ENCODE results near the gene ARID5B.

Gene ARID5B

DNA sequence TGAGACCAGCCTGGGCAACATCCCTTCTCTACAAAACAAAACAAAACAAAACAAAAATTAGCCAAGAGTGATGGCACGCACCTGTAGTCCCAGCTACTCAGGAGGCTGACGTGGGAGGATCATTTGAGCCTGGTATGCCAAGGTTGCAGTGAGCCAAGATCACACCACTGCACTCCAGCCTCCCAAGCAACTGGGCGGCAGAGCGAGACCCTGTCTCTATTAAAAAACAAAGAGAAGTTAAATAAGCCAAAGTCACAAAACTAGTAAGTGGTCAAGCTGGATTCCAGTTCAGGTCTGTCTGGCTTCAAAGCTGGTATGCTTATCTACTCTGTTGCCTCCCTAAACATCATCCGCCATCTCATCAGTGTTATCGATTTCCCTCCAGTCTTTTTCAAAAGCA is 110.8 kb downstream of the ARID5B start:
- TF ChIP-seq CTCF (IDR thresholded peaks at IDR 0.05; ENCODE audit: insufficient read depth, missing control alignments), result no peak
- no peak for DNase-seq (ENCODE audit: insufficient read length, low spot score)
- FAIRE-seq, result no peak

- no peak for FAIRE-seq
- no peak for TF ChIP-seq CTCF (IDR thresholded peaks at IDR 0.05; ENCODE audit: insufficient read depth, missing control alignments)
- no peak for DNase-seq (ENCODE audit: insufficient read length, low spot score)
Observed at GRCh38 chr10:62014510-62014909, 113.0 kb downstream of the ARID5B start.

DNA sequence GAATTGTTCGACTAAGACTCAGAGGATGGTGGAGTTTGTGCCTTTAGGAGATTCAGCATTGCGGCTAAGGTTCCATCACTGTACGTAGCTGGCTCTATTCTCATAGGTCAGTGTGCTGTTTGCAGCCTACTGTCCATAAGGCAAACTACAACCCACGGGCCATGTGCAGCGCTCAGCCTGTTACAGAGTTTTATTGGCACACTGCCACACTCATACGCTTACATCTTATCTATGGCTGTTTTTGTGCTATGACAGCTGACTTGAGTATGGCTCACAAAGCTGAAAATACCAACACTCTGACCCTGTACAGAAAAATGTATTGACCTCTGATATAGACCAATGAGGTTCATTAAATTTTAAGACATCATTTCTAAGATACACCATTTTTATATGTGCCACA is 114.5 kb downstream of the ARID5B start:
- TF ChIP-seq CTCF (IDR thresholded peaks at IDR 0.05; ENCODE audit: insufficient read depth, missing control alignments), result no peak
- DNase-seq (ENCODE audit: insufficient read length, low spot score) (no peak), FAIRE-seq (no peak)

DNA sequence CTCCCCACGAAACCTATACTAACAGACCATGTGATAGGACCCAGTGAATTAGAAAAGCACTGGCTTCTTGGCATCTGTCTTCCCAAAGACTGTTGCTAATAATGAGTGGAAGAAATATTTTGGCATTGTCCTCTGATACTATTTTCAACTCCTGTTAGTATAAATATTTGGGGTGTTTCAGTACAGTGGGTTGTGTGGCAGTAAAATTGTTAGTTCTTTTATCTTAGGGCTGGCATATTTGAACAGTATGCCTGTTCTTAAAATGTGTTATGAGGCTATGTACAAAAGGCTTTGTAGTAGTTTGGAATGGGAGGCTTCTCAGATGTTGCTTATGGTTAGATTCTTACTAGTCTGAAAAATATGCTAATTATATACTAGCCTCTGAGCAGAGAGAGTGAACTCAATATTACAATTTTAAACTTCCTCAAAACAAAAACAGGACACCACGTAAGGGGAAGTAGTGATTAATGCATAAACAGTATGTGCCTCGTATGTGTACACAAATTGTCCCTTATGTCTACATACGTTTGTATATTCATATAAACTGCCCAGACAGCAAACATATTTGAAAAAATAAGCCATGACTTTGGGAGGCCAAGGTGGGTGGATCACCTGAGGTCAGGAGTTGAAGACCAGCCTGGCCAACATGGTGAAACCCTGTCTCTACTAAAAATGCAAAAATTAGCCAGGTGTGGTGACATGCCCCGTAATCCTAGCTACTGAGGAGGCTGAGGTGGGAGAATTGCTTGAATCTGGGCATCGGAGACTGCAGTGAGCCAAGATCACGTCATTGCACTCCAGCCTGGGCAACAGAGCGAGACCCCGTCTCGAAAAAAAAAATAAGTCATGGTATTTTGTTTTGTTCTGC is 115.4 kb downstream of the ARID5B start:
- no peak for TF ChIP-seq CTCF (IDR thresholded peaks at IDR 0.05; ENCODE audit: insufficient read depth, missing control alignments)
- FAIRE-seq (no peak), DNase-seq (ENCODE audit: insufficient read length, low spot score) (no peak)

DNA sequence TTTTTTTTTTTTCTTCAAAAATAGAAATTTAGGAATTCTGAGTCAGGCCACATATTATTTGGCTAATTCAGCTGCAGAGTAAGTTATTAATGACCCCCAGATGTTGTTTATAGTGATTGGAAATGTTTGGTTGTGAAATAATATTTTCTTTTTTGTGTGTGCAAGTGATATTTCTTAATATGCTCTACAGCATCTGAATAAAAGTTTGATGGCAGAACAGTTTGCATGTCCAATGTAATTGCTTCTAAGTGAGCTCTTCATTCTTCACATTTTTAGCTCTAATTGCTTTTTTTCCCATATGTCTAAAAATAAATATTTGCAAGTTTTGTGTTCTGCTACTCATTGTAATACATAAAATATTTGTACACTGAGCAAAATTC is 116.0 kb downstream of the ARID5B start:
- no peak for DNase-seq (ENCODE audit: insufficient read length, low spot score)
- TF ChIP-seq CTCF (IDR thresholded peaks at IDR 0.05; ENCODE audit: insufficient read depth, missing control alignments), result no peak
- FAIRE-seq, result no peak

GRCh38 chr10:62018131-62018911 is 116.8 kb downstream of the ARID5B start:
- no peak for TF ChIP-seq CTCF (IDR thresholded peaks at IDR 0.05; ENCODE audit: insufficient read depth, missing control alignments)
- DNase-seq (ENCODE audit: insufficient read length, low spot score), result no peak
- no peak for FAIRE-seq

Measured in D721Med (cell line).